H1 (cell line): Measurements from ENCODE around the gene RPLP2. TPM values are rescaled to one million over a fixed set of nuclear protein-coding genes. Genes with fewer than 3 reads are reported as not detected.

Source experiments
- polyA plus RNA-seq, 7 experiments: library from polyadenylated mRNA; depleted of rRNA in 3 of 7; stranded (reverse) in 5 of 7; unstranded in 2 of 7; fragments of >200 nt in 5 of 7; fragments of 200-250 nt in 2 of 7; gene quantifications; 1 replicate in 5 of 7; 2 replicates in 1 of 7; 4 replicates in 1 of 7; pipeline versions ENCODE4 v1.2.1 to v1.2.3, GENCODE V29; 2011 to 2013; ENCODE audit warnings: missing spikeins in 2 of 7, mixed read lengths in 2 of 7
- total RNA-seq: library from RNA; stranded (reverse); fragmentation: NEBNext Ultra II Directional; extraction: Animal tissue kit (Norgen Biotek cat#: 25700); gene quantifications from 2 replicates; pipeline ENCODE4 v1.2.1, GENCODE V29; 2021
- TF ChIP-seq, protein P1 (sequence below): IDR thresholded peaks from 2 replicates; pipeline ENCODE4 v1.6.1; 2011; ENCODE audit warnings: low read depth, mild to moderate bottlenecking, low read length; ENCODE audit not compliant: insufficient read depth

The RPLP2 gene
- total and polyA plus RNA-seq, 2 of the 8 experiments (the other 6 are each of a cell fraction or from before 2014, with no cell fraction given) = 1,789 to 2,106 TPM

- TF ChIP-seq, protein P1, sequence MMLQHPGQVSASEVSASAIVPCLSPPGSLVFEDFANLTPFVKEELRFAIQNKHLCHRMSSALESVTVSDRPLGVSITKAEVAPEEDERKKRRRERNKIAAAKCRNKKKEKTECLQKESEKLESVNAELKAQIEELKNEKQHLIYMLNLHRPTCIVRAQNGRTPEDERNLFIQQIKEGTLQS = no peak
- TF ChIP-seq, all 59 proteins: peak for 0
These were observed 33.6 kb upstream of the RPLP2 start (continued) for GRCh38 chr11:776263-776560.
